GM12892 (cell line): ENCODE results near the gene ZNF786.

Source experiments
- POLR2A ChIP-seq: IDR thresholded peaks from 2 replicates; pipeline ENCODE4 v1.6.1; 2011; ENCODE audit warnings: low read depth, low read length, control low read depth
- TAF1 ChIP-seq: IDR thresholded peaks from 2 replicates; pipeline ENCODE4 v1.6.1; 2011; ENCODE audit warnings: low read depth, mild to moderate bottlenecking, control low read depth, low read length, borderline replicate concordance

DNA sequence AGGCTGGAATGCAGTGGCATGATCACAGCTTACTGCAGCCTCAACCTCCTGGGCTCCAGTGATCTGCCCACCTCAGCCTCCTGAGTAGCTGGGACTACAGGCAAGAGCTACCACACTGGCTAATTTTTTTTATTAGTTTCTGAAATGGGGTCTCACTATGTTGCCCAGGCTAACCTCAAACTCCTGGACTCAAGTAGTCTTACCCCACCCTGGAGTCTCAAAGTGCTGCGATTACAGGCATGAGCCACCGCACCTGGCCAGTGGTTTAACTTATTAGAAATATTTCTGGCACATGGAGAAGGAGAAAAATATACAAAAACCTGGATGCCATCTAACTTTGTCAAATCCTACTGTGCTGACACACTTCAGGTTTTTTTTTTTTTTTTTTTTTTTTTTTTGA, 15.2 kb downstream of the ZNF786 start:
- TF ChIP-seq TAF1 (no peak), POLR2A (no peak)
